Amniotic stem cell (primary cell): ENCODE measurements around the gene ZC3H12A.

Source experiments
- DNase-seq: peaks from one replicate; lab custom pipeline; 2025; lab: John Stamatoyannopoulos, UW

Gene ZC3H12A

DNA sequence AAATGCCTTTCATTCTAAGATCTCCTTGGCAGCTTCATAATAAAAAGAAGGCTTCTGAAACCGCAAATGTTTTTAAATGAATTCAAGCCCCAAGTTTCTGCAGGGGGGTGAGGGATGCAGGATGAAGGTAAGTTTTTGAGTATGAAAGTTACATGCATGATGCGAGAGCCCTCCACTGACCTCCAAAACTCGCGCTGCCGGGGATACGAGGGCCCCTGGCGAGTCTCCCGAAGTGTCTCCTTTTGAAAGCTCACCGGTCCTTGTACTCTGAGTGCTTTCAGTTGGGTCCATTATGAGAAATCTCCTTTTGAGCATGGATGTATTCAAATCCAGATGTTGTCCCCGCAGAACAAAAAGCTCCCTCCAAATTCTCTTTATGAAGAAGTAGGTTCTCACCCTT is 18.9 kb upstream of the ZC3H12A start:
- no peak for DNase-seq

DNA sequence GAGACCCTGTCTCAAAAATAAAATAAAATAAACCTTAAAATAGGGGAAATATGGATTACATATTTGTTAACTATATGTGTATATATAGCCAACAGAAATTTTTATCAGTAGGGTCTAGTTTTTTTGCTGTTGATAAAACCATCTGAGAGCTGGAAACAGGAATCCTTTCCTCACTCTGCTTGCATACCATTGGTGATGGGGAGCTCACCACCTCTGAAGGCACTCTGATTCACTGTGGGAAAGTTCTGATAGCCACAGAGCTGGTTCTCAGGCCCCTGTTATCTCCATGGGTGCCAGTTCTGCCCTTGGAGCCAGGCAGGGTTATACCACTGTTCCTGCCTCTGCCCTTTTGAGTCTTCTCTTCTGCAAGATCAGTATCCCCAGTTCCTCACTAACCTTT is 17.8 kb upstream of the ZC3H12A start:
- DNase-seq: no peak

DNA sequence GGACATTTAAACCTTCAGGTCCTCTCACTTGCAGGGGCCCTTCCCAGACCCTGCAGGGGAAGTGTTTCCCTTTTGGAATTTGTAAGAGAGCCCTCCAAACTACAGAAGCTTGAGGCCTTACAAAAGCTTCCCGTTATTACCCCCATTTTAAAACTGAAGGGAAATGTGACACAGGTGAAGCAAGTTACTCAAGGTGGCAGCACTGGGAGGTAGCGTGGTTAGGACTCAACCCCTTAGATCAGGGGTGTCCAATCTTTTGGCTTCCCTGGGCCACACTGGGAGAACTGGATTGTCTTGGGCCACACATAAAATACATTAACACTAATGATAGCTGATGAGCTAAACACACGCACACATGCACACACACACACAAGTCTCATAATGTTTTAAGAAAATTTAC is 15.8 kb upstream of the ZC3H12A start:
- DNase-seq: no peak

DNA sequence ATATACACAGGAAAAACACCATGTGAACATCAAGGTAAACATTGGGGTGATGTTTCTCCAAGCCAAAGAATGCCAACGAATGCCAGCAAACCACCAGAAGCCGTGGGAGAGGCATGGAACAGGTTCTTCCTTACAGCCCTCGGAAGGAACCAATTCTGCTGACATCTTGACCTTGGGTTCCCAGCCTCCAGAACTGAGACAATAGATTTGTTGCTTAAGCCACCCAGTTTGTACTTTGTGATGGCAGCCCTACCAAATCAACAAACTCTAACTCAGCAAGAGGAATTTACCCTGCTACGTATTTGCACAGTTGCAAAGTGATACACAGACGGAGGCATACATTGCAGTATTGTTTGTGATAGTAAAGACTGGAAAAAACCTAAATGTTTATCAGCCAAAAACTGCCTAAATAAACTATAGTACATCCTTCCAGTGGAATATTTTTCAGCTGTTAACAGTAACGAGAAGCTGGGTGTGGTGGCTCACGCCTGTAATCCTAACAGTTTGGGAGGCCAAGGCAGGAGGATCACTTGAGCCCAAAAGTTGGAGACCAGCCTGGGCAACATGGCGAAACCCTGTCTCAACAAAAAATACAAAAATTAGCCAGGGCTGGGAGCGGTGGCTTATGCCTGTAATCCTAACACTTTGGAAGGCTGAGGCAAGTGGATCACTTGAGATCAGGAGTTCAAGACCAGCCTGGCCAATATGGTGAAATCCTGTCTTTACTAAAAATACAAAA is 12.5 kb upstream of the ZC3H12A start:
- no peak for DNase-seq

DNA sequence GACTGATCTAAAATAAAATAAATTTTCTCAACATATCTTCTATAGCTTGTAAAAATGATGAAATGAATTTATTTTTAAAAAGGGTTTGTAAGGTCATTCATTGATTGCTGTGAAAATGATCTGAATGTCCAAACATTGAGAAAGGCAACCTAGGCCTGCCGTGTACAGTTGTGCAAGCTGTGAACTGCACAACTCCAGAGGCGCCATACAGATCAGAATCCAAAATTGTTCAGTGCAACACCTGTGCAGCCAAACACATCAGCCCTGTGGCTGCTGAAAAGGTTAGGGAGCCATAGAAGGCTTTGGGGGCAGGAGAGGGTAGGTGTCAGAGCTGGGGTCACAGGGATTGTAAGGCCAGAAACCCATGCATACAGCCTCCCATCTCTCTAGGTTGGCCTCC is 9.9 kb upstream of the ZC3H12A start:
- DNase-seq: no peak

DNA sequence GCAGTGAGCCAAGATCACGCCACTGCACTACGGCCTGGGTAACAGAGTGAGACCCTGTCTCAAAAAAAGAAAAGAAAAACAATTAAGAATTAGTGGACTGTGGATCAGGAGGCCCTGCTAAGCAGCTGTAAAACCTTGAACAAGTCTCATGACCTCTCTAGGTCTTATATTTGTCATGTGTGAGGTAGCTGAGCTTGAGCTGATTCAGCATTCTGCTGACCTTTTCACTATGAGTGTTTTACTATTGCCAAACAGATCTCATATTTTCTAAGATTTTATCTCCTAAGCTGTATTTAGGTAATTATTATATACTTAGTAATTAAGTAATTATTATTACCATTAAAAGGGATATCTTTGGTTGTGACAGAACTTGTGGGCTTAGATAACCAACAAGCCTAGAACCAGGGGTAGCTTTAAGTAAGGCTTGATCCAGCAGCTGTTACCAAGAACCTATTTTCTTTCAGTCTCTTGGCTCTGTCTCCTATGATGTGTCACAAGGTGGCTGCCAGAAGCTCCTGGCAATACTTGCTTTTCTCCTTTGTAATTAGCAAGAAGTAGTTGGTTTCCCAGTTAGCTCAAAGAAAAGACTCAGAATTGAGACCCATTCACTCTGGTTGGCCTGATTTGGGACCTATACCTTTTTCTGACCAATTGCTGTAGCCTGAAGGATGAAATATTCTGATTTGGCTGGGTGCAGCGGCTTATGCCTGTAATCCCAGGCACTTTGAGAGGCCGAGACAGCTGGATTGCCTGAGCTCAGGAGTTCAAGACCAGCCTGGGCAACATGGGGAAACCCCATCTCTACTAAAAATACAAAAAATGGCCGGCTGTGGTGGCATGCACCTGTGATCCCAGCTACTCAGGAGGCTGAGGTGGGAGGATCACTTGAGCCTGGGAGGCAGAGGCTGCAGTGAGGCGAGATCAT is 8.5 kb upstream of the ZC3H12A start:
- no peak for DNase-seq

DNA sequence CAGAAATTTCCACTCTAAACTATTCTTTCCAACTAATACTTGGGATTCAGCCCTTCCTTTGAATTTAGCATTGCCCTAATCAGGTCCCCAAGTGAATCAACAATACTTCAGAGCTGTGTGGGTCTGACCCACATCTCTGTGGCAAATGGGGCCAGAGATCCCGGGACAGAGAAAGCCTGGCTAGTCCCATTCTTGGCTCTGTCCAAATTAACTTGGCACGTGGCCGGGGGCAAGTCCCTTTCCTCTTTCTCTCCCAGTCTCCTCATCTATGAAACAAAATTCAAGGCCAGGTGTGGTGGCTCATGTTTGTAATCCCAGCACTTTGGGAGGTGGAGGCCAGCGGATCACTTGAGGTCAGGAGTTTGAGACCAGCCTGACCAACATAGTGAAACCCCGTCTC is 6.3 kb upstream of the ZC3H12A start:
- DNase-seq: no peak

DNA sequence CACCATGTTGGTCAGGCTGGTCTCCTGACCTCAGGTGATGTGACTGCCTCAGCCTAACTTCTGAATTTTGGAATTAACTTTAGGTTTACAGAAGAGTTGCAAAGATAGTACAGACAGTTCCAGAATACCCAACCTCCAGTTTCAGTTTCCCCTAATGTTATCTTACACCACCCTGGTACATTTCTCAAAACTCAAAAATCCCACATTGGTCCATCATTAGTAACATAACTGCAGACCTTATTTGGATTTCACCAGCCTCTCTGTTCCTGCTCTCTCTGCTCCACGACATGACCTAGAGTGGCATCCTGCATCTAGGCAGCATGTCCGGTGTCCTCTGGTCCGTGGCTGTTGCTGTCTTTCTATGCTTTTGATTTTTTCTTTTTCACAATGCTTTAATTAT is 5.0 kb upstream of the ZC3H12A start:
- DNase-seq: no peak

DNA sequence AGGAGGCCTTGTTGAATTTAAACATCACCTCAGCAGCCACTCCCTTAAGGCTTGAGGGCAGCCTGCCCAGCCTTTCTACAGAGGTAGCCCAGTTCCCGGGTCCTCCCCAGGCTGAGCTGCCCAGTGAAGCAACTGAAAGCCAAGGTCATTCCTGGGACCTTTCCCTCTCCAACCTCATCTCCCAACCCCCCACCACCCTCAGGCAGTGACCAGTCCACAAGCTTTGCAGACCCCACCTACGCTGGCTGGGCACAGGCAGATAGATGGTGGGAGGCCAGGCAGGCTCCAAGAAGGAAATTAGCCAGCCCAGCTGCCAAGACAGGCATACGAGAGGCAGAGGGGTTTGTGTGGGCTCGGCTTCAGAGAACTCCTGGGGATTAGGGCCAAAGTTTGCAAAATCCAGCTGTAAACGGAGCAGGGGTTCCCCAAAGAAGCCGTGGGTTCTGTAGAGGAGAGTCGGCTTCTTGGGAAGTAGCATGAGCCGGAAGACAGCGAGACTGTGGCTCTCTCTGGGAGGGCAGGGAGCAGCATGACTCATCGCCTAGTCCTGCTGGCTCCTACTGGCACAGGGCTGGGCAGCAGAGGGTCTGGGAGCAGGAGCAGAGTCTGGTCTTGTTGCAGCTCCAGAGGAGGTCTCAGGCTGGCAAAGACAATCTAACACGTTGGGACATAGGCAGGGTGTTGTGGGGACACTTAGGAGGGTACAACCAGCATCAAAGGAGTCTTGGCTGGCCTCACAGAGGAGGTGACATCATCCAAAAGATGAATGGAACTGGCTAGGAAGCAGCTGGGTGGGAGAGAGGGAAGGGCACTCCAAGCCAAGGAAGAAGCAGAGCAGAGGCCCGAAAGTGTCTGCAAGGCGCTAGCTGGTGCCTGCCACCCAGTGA is 2.8 kb upstream of the ZC3H12A start:
- DNase-seq: peak; percentile 78

DNA sequence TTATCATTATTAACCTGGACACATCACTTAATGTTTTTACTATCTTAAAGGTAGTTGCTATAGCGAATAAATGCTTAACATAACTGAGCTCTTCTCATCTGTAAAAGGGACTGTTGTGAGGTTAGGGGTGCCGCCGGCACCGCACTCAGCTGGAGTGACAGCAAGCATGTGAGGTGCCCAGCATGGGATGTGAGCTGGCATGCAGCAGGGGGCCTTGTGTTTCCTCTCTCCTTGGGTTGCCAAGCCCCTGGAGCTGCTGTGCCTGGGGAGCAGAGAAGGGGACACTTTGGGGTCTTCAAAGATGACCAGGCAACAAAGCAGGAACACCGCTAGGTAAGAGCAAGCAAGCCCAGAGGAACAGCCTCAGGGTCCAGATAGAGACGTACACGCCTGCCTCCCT is 2.1 kb upstream of the ZC3H12A start:
- no peak for DNase-seq

DNA sequence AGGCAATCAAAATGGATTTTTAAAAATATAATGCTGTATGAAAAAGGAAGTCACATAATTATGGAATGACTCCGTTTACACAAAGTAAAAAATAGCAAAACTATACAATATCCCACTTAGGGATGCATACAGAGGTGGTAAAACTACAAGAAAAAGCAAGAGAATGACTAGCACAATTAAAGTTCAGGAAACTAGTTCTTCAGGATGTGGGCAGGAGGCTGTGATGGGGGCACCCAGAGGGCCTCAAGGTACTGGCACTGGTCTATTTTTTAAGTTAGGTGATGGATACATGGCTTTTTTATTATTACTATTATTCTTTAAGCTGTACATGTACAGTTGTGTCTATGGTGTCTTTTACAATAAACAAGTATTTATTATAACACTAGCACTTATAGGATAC is 1.4 kb upstream of the ZC3H12A start:
- no peak for DNase-seq

DNA sequence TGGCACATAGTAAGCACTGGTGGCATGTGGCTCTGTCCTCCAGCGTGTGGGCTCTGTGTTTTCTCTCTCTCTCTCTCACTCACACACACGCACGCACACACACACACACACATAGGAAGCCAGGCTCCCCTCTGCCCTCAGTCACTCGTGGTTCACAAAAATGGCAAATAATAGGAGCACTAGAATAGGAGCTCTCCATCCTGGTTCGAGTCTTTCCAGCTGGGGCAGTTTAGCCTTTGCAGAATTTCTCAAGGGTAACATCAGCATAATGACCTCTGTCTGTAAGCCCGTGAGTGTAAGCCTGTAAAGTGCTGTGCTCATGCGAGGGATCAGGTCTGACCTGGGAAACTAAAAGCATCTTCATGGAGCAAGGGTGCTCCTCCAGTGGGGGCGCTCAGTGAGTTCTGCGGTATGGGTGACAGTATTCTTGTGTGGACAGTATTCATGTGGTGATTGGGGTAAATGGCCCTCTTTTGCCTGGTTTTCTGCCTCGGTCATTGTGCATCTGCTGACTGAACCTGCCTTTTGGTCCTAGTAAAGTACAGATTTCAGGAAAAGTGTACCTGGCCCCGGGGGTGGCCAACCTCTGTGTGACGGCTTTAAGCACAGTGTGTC is 842 bp upstream of the ZC3H12A start:
- DNase-seq: no peak

DNA sequence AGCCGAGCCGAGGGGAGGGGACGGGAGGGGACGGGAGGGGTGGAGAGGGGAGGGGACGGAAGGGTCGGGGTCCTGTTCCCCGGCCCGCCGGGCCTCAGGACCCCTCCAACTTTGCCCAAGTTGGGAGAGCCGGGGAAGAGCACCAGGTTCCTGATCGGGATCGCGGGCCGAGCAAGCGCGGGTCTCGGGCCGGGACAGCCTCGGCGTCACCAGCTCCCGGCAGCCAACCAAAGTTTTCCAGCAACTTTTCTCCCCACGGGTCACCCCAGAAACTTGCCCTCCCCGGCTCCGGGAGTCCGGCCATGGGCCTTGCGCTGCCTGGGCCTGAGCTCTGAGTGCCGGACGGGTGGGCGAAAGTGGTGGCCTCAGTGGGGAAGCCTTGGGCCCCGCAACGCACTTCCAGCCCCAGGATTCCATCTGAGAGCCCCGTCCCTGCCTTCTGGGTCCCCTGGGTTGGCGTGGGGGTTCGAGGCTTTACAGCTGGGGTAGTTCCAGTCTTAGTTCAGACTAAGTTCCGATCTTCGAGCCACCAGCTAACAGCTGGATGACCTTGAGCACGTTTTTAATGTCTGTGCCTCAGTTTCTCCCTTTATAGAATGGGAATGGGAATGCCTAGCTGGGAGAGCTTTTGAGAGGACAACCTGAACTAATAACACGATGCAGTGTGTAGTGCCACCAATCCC is 458 bp downstream of the ZC3H12A start:
- DNase-seq: no peak

DNA sequence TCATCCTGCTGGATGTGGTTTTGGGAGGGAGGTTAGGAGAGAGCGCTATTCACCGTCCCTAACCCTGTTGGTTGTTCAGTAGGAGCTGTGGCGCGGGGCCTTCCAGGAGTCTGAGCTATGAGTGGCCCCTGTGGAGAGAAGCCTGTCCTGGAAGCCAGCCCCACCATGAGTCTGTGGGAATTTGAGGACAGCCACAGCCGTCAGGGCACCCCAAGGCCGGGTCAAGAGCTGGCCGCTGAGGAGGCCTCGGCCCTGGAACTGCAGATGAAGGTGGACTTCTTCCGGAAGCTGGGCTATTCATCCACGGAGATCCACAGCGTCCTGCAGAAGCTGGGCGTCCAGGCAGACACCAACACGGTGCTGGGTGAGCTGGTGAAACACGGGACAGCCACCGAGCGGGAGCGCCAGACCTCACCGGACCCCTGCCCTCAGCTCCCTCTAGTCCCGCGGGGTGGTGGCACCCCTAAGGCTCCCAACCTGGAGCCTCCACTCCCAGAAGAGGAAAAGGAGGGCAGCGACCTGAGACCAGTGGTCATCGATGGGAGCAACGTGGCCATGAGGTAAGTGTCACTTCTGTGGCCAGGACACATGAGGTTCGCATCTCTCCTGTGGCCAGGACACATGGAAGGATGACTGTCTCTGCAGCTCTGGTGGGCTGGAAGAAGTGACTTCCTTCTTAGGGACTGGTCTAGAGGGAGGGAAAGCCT is 1.2 kb downstream of the ZC3H12A start:
- DNase-seq: no peak

DNA sequence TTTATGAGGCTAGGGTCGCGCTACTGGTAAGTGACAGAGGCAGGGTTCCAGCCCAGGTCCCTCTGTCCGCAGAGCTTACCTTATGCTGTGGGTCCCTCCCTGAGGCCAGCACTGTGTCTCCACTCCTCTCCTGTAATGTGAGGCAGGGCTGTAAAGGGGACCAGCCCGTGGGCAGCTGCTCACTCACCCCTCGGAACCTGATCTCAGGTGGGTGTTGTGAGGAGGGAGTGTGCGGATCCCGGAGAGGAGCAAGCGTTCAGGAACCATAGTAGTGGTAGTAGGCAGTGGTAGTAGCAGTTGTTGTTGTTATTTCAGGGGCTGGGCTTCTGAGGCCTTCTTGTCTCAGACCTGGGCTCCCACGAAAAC is 1.7 kb downstream of the ZC3H12A start:
- no peak for DNase-seq

DNA sequence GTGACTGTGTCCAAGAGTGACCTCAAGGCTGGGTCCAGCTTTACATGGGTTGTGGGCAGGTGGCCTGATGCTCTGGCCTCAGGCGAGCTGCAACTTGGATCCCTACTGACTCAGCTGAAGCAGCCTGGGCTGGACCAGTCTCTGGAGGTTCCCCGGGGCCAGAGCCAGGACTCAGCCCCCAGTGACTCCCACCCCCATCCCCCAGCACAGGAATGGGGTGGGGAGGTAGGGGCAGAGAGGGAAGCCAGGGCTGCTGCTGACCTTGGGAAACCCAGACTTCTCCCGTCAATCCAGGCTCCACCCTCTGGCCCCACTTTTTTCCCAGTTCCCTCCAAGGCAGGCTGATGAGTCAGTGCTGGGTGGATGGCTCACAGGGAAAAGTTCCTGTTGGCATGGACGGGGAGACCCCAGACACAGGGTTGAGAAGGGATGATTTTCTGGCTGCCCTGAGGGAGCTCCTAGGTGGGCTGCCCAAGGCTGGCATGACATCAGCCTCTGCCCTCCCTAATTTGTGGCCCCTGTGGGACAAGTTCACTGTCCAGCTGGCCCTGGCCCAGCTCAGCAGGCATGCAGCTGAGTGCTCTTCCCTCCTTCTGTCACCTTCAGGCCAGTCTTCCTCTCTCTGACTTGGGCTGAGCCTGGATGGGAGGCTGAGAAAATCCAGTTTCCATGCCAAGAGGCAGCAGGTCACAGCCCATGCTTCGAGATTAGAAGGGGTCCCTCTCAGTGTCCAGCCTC is 2.2 kb downstream of the ZC3H12A start:
- no peak for DNase-seq

DNA sequence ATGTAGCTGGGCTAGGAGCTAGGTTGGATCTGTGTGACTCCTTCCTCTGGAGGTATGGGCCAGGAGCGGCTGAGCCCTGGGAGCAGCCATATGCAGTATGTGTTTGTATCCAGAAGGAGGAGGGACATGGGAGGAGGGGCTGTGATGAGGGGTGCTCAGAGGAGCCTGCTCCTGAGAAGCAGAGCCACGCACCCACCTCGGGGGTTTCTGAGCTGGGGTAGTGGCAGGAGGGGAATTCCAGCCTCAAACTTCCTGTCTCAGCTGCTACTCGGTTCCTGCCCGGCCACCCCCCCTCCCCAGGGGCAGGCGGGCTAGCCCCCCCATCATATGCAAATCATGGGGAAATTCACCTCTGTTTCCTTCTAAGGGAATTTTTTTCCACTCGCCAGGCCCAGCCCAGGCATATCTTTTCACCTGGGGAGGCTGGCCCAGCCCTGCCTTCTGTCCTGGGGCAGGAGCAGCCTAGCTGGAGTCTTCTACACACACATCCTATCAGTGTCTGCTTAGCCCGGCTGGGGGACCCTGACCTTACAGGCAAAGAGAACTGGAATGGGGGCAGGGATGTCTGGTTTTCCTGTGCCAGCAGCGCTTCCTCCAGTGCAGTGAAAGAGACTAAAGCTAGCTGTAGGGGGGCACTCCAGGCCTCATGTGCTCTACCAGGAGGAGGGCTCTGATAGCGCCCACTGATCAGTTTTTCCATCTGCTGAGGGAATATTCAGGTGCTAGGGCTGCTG is 3.0 kb downstream of the ZC3H12A start:
- no peak for DNase-seq

DNA sequence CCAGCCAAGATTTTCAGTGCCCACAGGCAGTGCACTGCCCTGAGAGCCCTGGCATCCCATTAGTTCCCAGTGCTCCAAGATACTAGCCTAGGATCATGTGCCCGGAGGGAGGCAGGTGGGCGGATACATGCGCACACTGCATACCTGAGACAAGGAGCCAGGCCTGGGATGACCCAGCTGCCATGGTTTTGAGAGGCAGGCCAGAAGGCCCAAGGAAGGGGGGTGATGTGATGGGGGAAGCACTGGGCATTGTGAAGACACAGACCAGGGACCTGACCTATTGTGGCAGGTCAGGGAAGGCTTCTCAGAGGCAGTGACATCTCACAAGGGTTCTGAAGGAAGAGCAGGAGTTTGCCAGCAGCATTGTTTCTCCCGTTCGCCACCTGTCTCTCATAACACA is 3.6 kb downstream of the ZC3H12A start:
- no peak for DNase-seq

DNA sequence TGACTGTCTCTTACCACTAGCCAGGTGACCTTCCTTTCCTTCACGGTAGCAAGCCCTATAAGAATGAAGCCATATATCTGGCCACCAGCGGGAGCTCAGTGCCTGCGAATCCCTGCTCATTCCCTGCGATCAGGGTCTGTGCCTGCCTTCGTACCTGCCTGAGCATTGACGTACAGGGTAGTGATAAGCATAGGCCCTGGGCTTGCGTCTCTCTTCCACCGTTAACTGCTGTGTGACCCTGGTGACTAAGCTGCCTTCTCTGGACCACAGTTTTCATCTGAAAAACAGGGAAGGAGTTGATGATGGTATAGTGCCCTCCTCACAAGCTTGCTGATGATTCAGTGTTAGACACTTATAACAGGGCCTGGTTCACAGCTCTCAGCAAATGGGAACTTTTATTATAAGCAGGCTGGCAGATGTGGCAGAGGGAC is 4.1 kb downstream of the ZC3H12A start:
- DNase-seq: no peak
